Muscle of leg (tissue), 11 donors: ENCODE results near the gene SRSF7. TPM values are rescaled to one million over a fixed set of nuclear protein-coding genes. Genes with fewer than 3 reads are reported as not detected.
"Not testable (repeated sequence)": the region's sequence is repeated elsewhere in the genome, so short reads cannot be mapped to it uniquely, and the experiment has no call there.

ENCODE experiments used
- DNase-seq: peaks from one replicate; pipeline ENCODE4 v3.0.0; 2013
- H3K27ac ChIP-seq: one replicate; pipeline ENCODE4 v1.5.1; 2013; ENCODE audit warnings: mild to moderate bottlenecking, low read length, control low read depth
- H3K27me3 ChIP-seq: one replicate; pipeline ENCODE4 v1.6.1; 2013; ENCODE audit warnings: low read length; ENCODE audit not compliant: control insufficient read depth, insufficient read depth
- H3K36me3 ChIP-seq: one replicate; pipeline ENCODE4 v1.6.1; 2013; ENCODE audit warnings: low read length; ENCODE audit not compliant: control insufficient read depth, insufficient read depth
- H3K4me1 ChIP-seq: one replicate; pipeline ENCODE4 v1.6.1; 2013; ENCODE audit warnings: low read length; ENCODE audit not compliant: control insufficient read depth, insufficient read depth
- H3K4me3 ChIP-seq: one replicate; pipeline ENCODE4 v1.5.1; 2013; ENCODE audit warnings: low read length, control low read depth
- H3K9me3 ChIP-seq: replicated peaks from 2 replicates; pipeline ENCODE4 v1.6.1; 2013; ENCODE audit warnings: low read depth, low read length; ENCODE audit not compliant: control insufficient read depth
- WGBS: methylation state at CpG from one replicate; pipeline ENCODE4 v1.1.5; 2013; ENCODE audit warnings: missing lambda C conversion rate; ENCODE audit not compliant: insufficient coverage; 5-methylcytosine and 5-hydroxymethylcytosine counted together
- polyA plus RNA-seq, 8 donors: library from polyadenylated mRNA; unstranded; fragments of 120-200 nt; gene quantifications; one replicate each; pipeline versions ENCODE4 v1.2.1 to v1.2.3, GENCODE V29; 2013; ENCODE audit warnings: inconsistent platforms in 1 of 8, low replicate concordance in 1 of 8; ENCODE audit not compliant: insufficient read length in 8 of 8, insufficient read depth in 1 of 8
- total RNA-seq: library from RNA; stranded (reverse); fragments of 120-200 nt; gene quantifications from one replicate; pipeline ENCODE4 v1.2.4, GENCODE V29; 2013

Gene SRSF7
- total and polyA plus RNA-seq, 9 donors = 92.9 to 155 (median 122) TPM

DNA sequence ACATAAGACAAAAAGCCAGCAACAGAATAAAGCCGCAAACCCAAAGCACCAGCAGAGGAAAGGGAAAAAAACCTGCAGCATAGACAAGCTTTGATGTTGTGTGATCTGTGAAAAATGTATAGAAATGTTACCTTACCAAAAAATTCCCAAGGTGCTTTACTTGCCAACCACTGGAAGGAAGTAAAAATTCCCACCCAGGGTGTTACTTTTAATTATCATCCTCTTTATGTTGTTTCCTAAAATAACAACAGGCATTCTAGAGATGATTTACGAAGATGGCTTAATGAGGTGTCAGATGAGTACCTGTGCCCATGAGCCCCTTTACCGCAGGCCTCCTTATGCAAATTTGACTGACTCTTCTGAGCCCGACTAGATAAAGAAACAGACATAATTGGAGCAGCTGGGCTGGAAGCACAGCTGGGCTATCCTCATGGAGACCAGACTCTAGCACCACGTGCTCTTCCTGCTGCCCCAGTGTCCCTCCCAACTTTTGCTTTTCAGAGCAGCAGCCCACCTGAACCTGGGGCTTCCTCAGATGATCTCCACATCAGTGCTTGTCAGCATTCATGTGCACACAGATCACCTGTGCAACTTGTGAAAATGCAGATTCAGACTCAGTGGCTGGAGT lies 41.5 kb downstream of the SRSF7 start:
- 23% methylated on average over 3 of the region's 5 CpGs for WGBS
- Histone ChIP-seq H3K27ac (no peak overlapping the region), H3K9me3 (no peaks in the 10 kb centered on the region), H3K4me1 (no peaks in the 10 kb centered on the region), H3K36me3 (no peaks in the 10 kb centered on the region), H3K27me3 (no peaks in the 10 kb centered on the region), H3K4me3 (no peak overlapping the region)
- DNase-seq = no peak

GRCh38 chr2:38708900-38709566 lies 42.1 kb downstream of the SRSF7 start:
- H3K27me3 ChIP-seq = no peaks in the 10 kb centered on the region
- no peak overlapping the region for H3K4me3 ChIP-seq
- H3K27ac ChIP-seq = no peak overlapping the region
- H3K9me3 ChIP-seq = no peaks in the 10 kb centered on the region
- H3K4me1 ChIP-seq = no peaks in the 10 kb centered on the region
- DNase-seq = no peak
- no peaks in the 10 kb centered on the region for H3K36me3 ChIP-seq
- WGBS = 70% methylated on average over 6 of the region's 12 CpGs

DNA sequence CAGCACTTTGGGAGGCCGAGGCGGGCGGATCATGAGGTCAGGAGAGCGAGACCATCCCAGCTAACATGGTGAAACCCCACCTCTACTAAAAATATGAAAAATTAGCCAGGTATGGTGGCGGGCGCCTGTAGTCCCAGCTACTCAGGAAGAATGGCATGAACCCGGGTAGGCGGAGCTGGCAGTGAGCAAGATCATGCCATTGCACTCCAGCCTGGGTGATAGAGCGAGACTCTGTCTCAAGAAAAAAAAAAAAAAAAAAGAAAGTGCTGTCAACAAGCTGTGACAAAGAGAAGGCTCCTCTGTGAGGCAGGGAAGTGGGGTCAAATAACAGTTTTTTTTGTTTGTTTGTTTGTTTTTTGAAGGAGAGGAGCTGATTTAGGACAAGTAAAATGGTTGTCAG lies 42.7 kb downstream of the SRSF7 start:
- H3K27ac ChIP-seq, H3K9me3 ChIP-seq, H3K27me3 ChIP-seq, DNase-seq, H3K4me1 ChIP-seq, H3K36me3 ChIP-seq, H3K4me3 ChIP-seq: not testable (repeated sequence)
- 98% methylated on average over 9 of the region's 9 CpGs for WGBS

DNA sequence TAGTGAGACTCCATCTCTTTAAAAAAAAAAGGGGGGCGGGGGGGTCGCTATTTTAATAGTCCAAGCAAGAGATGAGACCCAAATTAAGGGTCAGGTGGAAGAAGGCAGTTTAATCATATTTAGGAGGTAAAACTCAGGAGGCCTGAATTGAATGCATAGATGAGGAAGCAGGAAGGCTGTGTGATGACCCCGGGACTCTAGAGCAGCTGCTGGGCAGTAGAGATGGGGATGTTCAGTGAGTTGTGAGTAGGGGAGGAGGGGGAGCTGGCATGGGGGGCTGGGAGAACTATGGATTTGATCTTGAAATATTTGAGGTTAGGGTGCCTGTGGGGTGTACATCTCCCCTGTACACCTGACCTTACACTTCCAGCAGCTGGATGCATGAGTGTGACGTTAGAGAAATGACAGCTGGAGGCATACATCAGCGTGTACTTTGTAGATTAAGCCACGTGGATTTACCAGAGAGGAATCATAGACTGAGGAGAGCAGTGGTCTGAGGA lies 44.3 kb downstream of the SRSF7 start:
- Histone ChIP-seq H3K36me3 (no peaks in the 10 kb centered on the region), H3K27me3 (no peaks in the 10 kb centered on the region), H3K9me3 (no peaks in the 10 kb centered on the region), H3K4me3 (no peak overlapping the region), H3K4me1 (no peaks in the 10 kb centered on the region), H3K27ac (no peak overlapping the region)
- WGBS = 84% methylated on average over 3 of the region's 6 CpGs
- no peak for DNase-seq

GRCh38 chr2:38704664-38705063 lies 46.5 kb downstream of the SRSF7 start:
- no peak overlapping the region for H3K4me3 ChIP-seq
- no peak overlapping the region for H3K27ac ChIP-seq
- no peaks in the 10 kb centered on the region for H3K4me1 ChIP-seq
- peak; percentile 43 for DNase-seq
- WGBS = no CpG with 5 or more reads among the region's 2 CpGs
- no peaks in the 10 kb centered on the region for H3K36me3 ChIP-seq
- H3K9me3 ChIP-seq = no peaks in the 10 kb centered on the region
- no peaks in the 10 kb centered on the region for H3K27me3 ChIP-seq

DNA sequence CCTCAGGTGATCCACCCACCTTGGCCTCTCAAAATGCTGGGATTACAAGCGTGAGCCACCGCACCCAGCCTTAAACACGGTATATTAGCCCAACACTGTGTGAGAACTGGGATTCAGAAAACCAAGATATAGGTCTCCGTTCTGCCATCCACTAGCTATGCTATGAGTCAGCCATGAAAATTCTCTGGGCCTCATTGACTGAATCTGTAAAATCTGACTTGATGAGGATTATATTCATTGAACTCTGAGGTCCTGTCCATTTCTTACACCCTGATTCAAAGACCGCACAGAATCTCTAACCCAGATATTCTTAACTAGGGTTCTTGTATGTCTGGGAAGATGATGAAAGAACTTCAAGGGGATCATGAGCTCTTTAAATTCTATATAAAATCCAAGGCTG lies 47.8 kb downstream of the SRSF7 start:
- 100% methylated on average over 3 of the region's 5 CpGs for WGBS
- not testable (repeated sequence) for H3K4me1 ChIP-seq, H3K36me3 ChIP-seq, DNase-seq, H3K4me3 ChIP-seq, H3K27me3 ChIP-seq, H3K27ac ChIP-seq, H3K9me3 ChIP-seq

DNA sequence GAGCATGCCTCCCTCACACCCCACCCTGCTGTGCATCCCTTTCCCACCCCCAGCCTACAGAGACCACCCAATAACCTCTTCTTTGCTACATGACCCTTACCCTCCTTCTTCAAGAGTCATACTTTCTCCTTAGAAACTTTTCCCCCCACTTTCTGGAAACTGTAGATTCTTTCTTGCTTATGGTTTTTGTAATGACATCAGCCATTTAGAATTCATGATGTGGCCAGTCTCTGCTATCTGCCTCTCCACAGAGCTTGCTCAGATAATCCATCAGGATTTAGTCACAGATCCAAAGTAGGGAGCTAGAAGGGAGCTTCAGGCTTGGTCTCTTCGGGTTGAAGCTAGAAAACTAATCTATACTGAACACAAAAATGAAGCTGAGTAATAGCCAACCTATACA lies 48.7 kb downstream of the SRSF7 start:
- Histone ChIP-seq H3K4me1 (no peaks in the 10 kb centered on the region), H3K4me3 (no peak overlapping the region), H3K9me3 (no peaks in the 10 kb centered on the region), H3K36me3 (no peaks in the 10 kb centered on the region), H3K27me3 (no peaks in the 10 kb centered on the region), H3K27ac (no peak overlapping the region)
- peak; percentile 51 for DNase-seq
- WGBS = no CpG with 5 or more reads among the region's 1 CpG

DNA sequence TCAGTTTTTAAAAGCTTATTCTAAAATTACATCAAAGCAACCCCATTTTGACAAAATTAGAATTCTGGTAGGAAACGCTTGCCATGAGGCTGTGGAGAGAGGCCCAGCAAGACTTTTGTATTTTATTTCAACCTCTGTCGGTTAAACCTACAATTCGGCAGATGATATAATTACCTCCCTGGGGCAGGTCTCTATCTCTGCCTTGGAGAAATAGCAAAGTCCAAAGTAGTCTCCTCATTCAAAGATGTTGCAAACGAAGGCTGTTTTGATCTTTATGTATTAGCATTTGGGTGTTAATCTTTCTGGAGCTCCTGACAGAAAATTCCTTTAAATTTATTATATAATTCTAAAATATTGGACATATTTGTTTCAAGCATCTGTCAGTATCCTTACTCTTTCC lies 49.6 kb downstream of the SRSF7 start:
- H3K4me3 ChIP-seq = no peak overlapping the region
- H3K27ac ChIP-seq = no peak overlapping the region
- H3K27me3 ChIP-seq = no peaks in the 10 kb centered on the region
- WGBS = 100% methylated on average over 2 of the region's 4 CpGs
- no peaks in the 10 kb centered on the region for H3K4me1 ChIP-seq
- no peaks in the 10 kb centered on the region for H3K9me3 ChIP-seq
- no peaks in the 10 kb centered on the region for H3K36me3 ChIP-seq
- DNase-seq = no peak

GRCh38 chr2:38700881-38701458 lies 50.2 kb downstream of the SRSF7 start:
- no peak overlapping the region for H3K27ac ChIP-seq
- H3K27me3 ChIP-seq = no peaks in the 10 kb centered on the region
- H3K36me3 ChIP-seq = no peaks in the 10 kb centered on the region
- H3K9me3 ChIP-seq = no peaks in the 10 kb centered on the region
- no peak overlapping the region for H3K4me3 ChIP-seq
- no peaks in the 10 kb centered on the region for H3K4me1 ChIP-seq
- no peak for DNase-seq

DNA sequence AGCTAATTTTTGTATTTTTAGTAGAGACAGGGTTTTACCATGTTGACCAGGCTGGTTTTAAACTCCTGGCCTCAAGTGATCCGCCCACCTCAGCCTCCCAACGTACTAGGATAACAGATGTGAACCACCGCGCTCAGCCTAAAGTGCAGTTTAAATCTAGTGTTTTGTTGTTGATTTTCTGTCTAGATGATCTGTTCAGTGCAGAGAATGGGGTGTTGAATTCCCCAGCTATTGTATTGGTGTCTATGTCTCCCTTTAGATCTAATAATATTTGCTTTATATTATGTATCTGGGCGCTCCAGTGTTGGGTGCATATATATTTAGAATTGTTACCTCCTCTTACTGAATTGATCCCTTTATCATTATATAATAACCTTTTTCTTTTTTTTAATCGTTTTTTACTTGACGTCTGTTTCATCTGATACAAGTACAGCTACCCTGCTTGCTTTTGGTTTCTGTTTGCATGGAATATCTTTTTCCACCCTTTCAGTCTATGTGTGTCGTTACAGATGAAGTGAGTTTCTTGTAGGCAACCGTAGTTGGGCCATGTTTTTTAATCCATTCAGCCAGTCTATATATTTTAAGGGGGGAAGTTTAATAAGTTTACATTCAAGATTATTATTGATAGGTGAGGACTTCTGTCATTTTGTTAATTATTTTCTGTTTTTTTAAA lies 50.9 kb downstream of the SRSF7 start:
- H3K36me3 ChIP-seq = no peaks in the 10 kb centered on the region
- no peak overlapping the region for H3K27ac ChIP-seq
- H3K9me3 ChIP-seq = no peaks in the 10 kb centered on the region
- WGBS = no CpG with 5 or more reads among the region's 9 CpGs
- no peaks in the 10 kb centered on the region for H3K27me3 ChIP-seq
- no peak for DNase-seq
- no peaks in the 10 kb centered on the region for H3K4me1 ChIP-seq
- no peak overlapping the region for H3K4me3 ChIP-seq
